Inflammatory macrophage treated with lipopolysaccharide for 4 hours (primary cell): ENCODE data around the gene ALG14.
A peak's percentile ranks its signal among the peaks of the same experiment; 100 is the strongest.
"Not testable (repeated sequence)": the region's sequence is repeated elsewhere in the genome, so short reads cannot be mapped to it uniquely, and the experiment has no call there.

Source experiments
- DNase-seq: peaks from one replicate; pipeline ENCODE4 v3.0.0-alpha.2; 2020

Gene ALG14

GRCh38 chr1:94951509-94952208 lies 121.1 kb downstream of the ALG14 start:
- no peak for DNase-seq

- DNase-seq: no peak
Observed at GRCh38 chr1:94951046-94951445, 121.7 kb downstream of the ALG14 start.

- no peak for DNase-seq
Observed at GRCh38 chr1:94949681-94950661, 122.8 kb downstream of the ALG14 start.

- no peak for DNase-seq
Observed at GRCh38 chr1:94947437-94947836, 125.3 kb downstream of the ALG14 start.

GRCh38 chr1:94946886-94947285 lies 125.9 kb downstream of the ALG14 start:
- no peak for DNase-seq

- no peak for DNase-seq
Observed at GRCh38 chr1:94942171-94943128, 130.3 kb downstream of the ALG14 start.

GRCh38 chr1:94941480-94941879 lies 131.3 kb downstream of the ALG14 start:
- not testable (repeated sequence) for DNase-seq

GRCh38 chr1:94940738-94941137 lies 132.0 kb downstream of the ALG14 start:
- no peak for DNase-seq

GRCh38 chr1:94937820-94938219 lies 134.9 kb downstream of the ALG14 start:
- no peak for DNase-seq

- DNase-seq: no peak
Observed at GRCh38 chr1:94936861-94937620, 135.7 kb downstream of the ALG14 start.

- no peak for DNase-seq
Observed at GRCh38 chr1:94935476-94935875, 137.3 kb downstream of the ALG14 start.

- DNase-seq: no peak
Observed at GRCh38 chr1:94935034-94935433, 137.7 kb downstream of the ALG14 start.

GRCh38 chr1:94934551-94934950 lies 138.2 kb downstream of the ALG14 start:
- DNase-seq: no peak

GRCh38 chr1:94931254-94931841 lies 141.4 kb downstream of the ALG14 start:
- no peak for DNase-seq

GRCh38 chr1:94929351-94930217 lies 143.2 kb downstream of the ALG14 start:
- DNase-seq: no peak

- no peak for DNase-seq
Observed at GRCh38 chr1:94928293-94928939, 144.3 kb downstream of the ALG14 start.

GRCh38 chr1:94927405-94928175 lies 145.2 kb downstream of the ALG14 start:
- DNase-seq: no peak

GRCh38 chr1:94926915-94927404 lies 145.8 kb downstream of the ALG14 start, which contains the start of gene CNN3:
CNN3 (minus strand) TSS chr1:94927110; CDS start chr1:94926894, 216 bp downstream.
- DNase-seq: peak; percentile 14
